GM12864 (cell line): ENCODE results near the gene ALKBH5.

Experiments
- DNase-seq: peaks from one replicate; pipeline ENCODE4 v3.0.0-alpha.2; 2011; ENCODE audit warnings: low read depth
- H3K4me3 ChIP-seq: 2 replicates; pipeline ENCODE4 v1.5.1; 2011; ENCODE audit warnings: mild to moderate bottlenecking, low read depth, low read length, control low read depth
- CTCF ChIP-seq: IDR thresholded peaks from 2 replicates; pipeline ENCODE4 v1.5.1; 2011; ENCODE audit warnings: low read depth, mild to moderate bottlenecking, moderate library complexity, low read length, control low read depth, inconsistent platforms; ENCODE audit errors: missing control alignments

ALKBH5 gene

GRCh38 chr17:18231164-18231563 is 47.5 kb downstream of the ALKBH5 start:
- no peak for TF ChIP-seq CTCF
- no peak overlapping the region for H3K4me3 ChIP-seq
- no peak for DNase-seq

- DNase-seq = no peak
- no peak overlapping the region for H3K4me3 ChIP-seq
- TF ChIP-seq CTCF = no peak
Observed at GRCh38 chr17:18233803-18234518, 50.3 kb downstream of the ALKBH5 start.

GRCh38 chr17:18234853-18235380 is 51.3 kb downstream of the ALKBH5 start:
- no peak for DNase-seq
- no peak overlapping the region for H3K4me3 ChIP-seq
- no peak for TF ChIP-seq CTCF

GRCh38 chr17:18235743-18236256 is 52.2 kb downstream of the ALKBH5 start:
- DNase-seq = no peak

GRCh38 chr17:18236494-18236893 is 52.9 kb downstream of the ALKBH5 start:
- no peak for TF ChIP-seq CTCF
- no peak for DNase-seq
- no peak overlapping the region for H3K4me3 ChIP-seq

More at GRCh38 chr17:18235743-18236256, 52.2 kb downstream of the ALKBH5 start:
- no peak for TF ChIP-seq CTCF
- no peak overlapping the region for H3K4me3 ChIP-seq

GRCh38 chr17:18237461-18237860 is 53.8 kb downstream of the ALKBH5 start:
- no peak for TF ChIP-seq CTCF
- no peak overlapping the region for H3K4me3 ChIP-seq
- no peak for DNase-seq

- no peak for DNase-seq
- no peak for TF ChIP-seq CTCF
- no peak overlapping the region for H3K4me3 ChIP-seq
Observed at GRCh38 chr17:18238299-18238698, 54.7 kb downstream of the ALKBH5 start.
